ENCODE measurements around the gene PTPRCAP.

GRCh38 chr11:67405688-67406339 is 31.7 kb downstream of the PTPRCAP start:
- TF ChIP-seq, protein P1, sequence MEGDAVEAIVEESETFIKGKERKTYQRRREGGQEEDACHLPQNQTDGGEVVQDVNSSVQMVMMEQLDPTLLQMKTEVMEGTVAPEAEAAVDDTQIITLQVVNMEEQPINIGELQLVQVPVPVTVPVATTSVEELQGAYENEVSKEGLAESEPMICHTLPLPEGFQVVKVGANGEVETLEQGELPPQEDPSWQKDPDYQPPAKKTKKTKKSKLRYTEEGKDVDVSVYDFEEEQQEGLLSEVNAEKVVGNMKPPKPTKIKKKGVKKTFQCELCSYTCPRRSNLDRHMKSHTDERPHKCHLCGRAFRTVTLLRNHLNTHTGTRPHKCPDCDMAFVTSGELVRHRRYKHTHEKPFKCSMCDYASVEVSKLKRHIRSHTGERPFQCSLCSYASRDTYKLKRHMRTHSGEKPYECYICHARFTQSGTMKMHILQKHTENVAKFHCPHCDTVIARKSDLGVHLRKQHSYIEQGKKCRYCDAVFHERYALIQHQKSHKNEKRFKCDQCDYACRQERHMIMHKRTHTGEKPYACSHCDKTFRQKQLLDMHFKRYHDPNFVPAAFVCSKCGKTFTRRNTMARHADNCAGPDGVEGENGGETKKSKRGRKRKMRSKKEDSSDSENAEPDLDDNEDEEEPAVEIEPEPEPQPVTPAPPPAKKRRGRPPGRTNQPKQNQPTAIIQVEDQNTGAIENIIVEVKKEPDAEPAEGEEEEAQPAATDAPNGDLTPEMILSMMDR (IDR thresholded peaks at IDR 0.05; ENCODE audit: low read depth, low read length, missing input control) = no peak
- TF ChIP-seq NR2F2 (IDR thresholded peaks at IDR 0.05) = peak; percentile 76
- TF ChIP-seq, protein P2, sequence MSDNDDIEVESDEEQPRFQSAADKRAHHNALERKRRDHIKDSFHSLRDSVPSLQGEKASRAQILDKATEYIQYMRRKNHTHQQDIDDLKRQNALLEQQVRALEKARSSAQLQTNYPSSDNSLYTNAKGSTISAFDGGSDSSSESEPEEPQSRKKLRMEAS (IDR thresholded peaks at IDR 0.05) = no peak
- no peak for TF ChIP-seq ZBTB33 (IDR thresholded peaks at IDR 0.05)
- TF ChIP-seq HNF4G (IDR thresholded peaks at IDR 0.05) = no peak
- TF ChIP-seq RAD21 (IDR thresholded peaks at IDR 0.05) = no peak
- no peak for TF ChIP-seq REST (IDR thresholded peaks at IDR 0.05)
- TF ChIP-seq FOXA1 (IDR thresholded peaks at IDR 0.05) = no peak
- TF ChIP-seq HNF4A (conservative IDR thresholded peaks at IDR 0.05) = peak in 1 of 2 donors; percentile 39
- TF ChIP-seq JUND (IDR thresholded peaks at IDR 0.05) = no peak
- TF ChIP-seq ATF3 (IDR thresholded peaks at IDR 0.05) = no peak
- TF ChIP-seq EGR1 (IDR thresholded peaks at IDR 0.05; ENCODE audit: low read depth in 2 of 2) = no peak
- TF ChIP-seq YY1 (IDR thresholded peaks at IDR 0.05) = no peak
- TF ChIP-seq SP1 (IDR thresholded peaks at IDR 0.05) = no peak

All from liver (tissue), 3 donors.